ENCODE measurements around the gene PNPO.

The PNPO gene

DNA sequence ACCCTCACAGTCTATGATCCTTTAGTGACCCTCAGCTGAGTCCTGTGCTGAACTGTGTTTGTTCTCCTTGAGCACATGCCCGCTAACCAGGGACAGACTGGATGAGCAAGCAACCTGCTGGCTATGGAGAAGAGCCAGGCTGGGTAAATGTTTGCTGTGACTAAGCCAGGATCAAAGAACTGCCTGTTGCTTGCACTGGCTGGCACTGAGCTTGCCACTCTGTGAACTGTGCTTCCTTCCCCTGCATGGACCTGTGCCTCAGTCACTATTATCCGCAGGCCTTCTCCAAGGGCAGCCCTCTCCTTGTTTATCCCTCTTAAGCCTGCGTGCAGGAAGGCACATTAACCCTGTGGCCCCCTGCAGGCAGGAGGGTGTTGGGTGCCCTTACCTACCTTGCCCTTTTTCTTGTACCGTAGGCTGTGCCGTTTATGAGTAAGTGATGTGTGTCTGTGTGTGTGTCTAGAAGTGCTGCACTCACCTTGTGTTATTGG is 7.4 kb downstream of the PNPO start:
- H3K4me3 ChIP-seq (ENCODE audit: low read depth, low read length), result no peak overlapping the region

DNA sequence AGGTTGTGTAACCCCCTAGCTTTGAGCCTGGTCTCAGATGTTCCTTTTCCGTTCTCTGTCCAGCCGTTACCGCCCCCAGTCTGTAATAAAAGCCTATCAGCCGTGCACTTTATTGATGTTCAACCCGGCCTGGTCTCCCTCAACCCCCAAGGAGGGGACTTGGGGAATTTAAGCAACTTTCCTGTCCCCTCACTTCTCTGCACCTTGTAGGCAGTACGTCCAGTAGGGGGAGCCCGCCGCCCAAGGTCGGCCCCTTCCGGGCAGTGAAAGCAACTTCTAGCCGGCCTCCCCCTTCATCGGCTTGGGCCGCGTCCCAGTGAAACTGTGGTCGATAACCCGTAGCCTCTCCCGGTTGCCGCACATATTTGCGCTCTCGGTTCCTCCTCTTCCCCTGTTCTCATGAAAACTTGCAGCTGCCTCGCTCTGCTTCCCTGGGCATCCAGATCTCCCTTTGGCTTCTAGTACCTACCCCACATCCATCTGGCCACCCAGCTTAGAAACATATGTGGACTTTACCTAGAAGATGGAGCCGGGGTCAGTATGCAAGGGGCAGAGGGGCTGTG is 7.9 kb downstream of the PNPO start:
- no peak overlapping the region for H3K4me3 ChIP-seq (ENCODE audit: low read depth, low read length)

DNA sequence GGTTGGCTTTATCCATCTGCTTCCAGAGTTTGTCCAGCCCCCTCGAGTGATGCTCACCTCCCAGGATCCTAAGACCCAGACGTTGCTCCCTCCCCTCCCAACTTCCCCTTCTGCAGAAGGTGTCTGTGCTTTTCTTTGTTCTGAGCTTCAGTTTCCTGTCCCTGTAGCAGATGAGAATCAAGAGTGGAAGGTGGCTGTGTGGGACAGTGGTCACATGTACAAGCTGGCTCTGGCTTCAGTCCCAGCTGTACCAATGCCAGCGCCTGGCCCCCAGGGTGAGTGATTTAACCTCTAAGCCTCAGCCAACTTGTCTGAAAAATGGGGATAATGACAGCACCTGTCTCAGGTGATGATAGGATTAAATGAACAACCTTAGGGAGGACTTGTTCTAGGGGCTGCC is 8.6 kb downstream of the PNPO start:
- H3K4me3 ChIP-seq (ENCODE audit: low read depth, low read length), result no peak overlapping the region

DNA sequence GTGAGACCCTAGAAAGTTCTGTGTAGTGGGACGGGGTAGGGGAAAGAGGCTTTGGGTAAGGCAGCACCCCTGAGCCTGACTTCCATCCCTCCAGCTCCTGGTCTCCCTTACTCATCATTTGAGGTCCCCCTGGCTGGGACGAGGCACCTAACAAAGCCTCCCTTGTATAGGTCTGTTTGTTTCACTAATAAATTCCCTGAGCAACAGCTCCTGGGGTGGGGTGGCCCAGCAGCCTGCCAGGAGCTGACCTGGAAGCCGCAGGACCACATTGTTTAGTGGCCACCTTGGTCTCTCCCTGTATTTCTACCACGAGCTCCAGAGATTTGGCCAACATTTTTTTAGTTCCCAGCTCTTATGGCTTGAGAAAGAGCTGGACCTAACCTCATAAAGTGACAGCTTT is 9.1 kb downstream of the PNPO start:
- no peak overlapping the region for H3K4me3 ChIP-seq (ENCODE audit: low read depth, low read length)

DNA sequence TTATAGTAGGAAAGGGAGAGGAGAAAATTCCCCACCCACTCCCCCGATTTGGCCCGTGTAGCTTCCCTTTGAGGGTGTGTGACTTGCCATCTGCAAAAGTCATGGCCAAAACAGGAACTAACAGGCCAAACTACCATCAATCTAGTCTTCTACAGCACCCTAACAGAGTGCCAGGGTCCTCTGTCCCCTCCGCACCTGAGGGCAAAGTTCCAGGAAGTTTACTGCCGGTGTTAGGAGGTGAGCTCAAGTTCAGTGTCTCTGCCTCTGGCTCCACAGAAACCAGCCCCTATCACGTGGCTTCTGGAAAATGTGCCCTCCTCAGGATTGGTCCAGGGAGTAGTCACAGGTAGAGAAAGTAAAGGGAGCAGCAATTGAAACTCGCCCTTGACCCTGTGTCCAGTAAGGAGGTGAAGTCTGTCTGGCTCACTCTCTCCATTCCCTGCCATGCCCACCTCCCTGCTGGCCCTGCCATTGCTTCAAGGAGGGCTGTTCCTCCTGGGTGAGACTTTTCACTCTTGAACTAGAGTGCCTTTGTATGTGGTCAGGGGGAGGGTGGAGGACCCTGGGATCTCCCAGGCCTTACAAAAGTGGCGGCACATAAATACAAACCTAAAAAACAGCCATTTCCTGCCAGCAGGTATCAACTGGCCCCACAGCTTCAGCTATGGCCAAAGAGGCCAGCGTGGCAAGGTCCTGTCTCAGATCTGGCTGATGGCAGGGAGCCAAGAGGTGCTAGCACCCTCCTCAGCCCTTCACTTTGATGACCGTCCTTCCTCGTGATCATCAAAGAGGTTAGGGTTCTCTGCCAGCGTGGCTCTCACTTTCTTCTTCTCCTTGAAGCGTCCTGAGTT is 11.0 kb downstream of the PNPO start:
- H3K4me3 ChIP-seq (ENCODE audit: low read depth, low read length), result no peak overlapping the region

DNA sequence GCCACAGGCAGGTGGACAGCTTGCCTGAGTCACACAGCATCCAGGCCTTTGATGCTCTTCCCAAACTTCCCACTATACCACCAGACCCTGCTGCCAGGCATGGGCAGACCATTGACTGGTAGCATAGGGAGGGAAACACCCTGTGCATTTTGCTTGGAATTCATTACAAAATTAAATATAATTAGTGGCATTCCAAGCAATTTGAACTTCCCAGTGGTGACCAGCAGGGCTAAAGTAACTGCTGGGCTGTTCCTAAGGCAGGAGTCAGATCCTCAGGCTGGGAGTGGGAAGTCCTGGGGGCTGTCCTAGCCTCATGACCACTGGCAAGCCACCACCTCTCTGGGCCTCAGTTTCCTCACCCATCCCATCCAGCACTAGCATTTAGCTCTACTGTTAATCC is 12.5 kb downstream of the PNPO start:
- H3K4me3 ChIP-seq (ENCODE audit: low read depth, low read length), result no peak overlapping the region

DNA sequence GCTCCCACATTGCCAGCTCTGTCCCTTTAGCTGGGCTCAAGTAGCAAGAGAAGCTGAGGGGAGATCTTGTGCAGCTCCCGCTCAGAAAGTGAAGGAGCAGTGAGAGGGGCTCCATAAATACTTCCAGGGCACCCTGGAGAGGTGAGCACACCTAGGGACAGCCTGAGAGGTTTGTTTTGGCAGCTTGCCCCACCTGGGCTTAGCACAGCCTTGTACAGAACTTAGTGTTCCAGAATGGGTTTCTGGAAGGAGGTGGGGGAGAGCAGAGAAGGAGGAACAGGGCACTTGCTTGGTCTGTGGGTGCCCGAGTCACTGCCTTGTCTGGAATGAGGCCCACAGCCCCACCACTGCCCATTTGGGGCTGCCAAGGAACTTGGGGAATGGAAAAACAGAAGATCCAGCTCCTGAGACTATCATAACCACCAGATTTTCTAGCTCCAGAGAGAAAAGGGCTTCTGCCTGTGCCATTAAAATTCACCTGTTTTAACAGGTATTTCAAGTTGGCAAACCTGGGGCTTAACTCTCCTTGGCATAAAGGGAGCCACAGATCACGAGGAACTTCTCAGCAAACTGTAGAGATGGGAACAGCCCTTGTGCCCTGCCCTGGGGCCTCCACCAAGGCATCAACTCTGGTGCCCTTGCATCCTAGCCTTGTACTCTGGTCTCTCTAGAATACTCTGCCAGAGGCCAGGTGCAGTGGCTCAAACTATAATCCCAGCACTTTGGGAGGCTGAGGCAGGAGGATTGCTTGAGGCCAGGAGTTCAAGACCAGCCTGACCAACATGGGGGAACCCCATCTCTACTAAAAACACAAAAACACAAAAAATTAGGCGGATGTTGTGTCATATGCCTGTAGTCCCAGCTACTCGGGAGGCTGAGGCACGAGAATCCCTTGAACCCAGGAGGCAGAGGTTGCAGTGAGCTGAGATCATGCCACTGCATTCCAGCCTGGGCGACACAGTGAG is 14.4 kb downstream of the PNPO start:
- no peak overlapping the region for H3K4me3 ChIP-seq (ENCODE audit: low read depth, low read length)

DNA sequence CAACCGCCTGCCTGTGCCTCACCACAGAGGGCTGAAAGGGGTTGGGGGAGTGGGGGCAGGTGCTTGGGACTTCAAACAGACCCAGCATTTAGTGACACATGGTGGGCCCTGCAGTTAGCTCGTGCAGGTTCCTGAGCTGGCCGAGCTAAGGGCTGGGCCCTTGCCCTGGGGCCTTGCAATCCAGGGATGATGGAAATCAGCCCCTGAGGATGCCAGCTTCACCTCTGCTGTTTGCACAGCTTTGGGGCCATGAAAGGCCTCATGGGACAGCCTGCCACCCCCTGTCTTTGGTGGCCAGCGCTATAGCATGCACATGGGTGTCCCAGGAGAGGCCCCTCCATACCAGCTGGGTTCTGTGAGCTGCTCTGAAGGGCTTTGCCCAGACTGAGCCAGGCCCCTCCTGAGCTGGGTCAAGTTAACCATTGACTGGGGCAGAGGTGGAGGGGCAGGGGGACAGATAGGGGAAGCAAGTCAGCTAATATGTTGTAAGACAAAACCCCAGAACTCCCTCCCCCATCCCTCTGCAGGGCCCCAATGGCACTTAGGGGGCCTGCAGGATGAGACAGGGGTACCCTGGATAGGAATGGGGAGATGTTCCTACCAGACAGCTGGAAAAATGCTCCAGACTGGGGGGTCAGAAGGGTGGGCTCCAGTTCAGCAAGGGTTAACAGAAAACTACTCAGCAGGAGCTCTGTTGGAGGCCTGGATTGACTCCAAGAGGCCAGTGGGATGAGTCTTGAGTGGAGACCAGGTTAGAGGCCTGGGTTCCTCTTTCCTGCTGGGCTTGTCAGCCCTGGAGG is 15.6 kb downstream of the PNPO start:
- H3K4me3 ChIP-seq (ENCODE audit: low read depth, low read length), result no peak overlapping the region

DNA sequence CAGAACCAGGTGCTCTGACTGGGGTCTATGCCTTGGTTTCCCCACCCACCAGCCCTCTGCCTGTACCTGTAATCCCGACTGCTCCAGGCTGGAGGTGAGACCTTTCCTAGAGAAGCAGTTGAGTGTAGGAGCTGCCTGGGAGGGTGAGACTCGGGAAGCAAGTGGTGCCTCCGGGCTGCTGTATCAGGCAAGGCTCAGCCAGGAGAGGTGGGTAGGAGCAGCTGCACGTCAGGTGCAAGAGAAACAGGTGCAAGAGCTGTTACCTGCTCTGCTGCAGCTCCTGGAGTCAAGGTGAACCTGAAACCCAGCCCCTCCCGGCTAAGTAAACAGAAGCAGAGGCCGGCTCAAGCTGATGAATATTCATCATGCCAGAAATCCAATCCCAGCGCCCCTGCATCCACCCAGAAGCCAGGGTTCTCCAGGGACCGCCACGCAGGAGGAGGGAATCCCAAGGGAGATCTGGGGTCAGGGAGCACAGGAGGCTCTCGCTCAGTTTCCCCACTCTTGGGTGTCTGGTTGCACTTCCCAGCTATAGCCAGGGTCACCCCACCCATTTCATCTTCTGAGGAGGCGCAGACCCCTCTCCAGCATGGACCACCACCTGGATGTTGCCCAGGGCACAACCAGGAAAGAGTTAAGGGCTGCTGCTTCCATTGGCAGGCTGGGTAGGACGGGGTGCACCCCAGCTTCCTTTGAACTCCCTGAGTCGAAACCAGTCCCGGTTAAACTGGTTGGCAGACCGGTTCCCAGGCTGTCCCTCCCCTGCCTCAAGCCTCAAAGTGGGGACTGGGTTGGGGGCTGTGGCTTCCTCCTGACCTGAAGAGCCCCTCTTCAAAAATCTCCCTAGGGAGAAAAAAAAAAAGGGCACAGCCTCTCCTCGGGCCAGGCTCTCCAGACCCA is 16.5 kb downstream of the PNPO start, which contains the start of gene PRR15L:
Gene PRR15L, minus strand, starts transcription at position 293 of the 900 bp plus-strand sequence. CDS start 4,649 bp downstream, outside the sequence.
- no peak within 1 kb of the TSS for H3K4me3 ChIP-seq (ENCODE audit: low read depth, low read length)

DNA sequence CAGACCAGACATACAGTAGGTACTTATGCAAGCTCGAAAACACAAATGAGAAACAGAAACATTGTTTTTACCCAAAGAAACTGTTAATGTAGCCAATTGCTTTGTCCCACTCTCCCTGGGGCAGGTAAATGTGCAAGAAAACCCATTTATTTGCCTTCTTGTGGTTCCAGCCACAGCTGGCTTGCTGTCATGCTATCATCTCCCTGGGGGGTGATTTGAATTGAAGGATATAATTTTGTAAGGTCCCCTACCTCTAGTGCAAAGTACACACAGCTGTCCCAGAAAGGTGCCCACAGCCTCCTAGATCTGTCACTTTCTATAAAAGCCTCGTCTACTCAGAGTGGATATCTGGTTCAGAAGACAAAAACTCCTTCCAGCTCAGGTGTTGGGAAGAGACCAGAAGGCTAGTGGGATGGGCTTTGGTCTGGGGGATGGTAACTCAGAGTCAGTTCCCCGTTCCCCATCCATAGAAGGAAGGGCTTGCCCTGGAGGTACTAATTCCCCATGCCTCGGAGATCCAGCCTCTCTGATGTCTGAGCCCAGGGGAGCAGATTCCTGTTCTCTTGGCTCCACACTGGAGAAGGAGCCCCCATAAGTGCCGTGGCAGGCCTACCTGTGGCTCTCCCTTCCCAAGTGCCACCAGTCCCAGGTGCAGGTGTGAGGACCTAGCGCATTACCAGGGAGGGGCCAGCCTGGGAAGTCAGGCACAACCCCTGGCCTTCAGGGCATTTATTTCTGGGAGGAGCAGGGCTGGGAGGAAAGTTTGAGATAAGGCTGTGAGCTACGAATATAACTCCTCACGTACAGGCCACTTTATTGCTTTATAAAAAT is 18.7 kb downstream of the PNPO start:
- no peak overlapping the region for H3K4me3 ChIP-seq (ENCODE audit: low read depth, low read length)

DNA sequence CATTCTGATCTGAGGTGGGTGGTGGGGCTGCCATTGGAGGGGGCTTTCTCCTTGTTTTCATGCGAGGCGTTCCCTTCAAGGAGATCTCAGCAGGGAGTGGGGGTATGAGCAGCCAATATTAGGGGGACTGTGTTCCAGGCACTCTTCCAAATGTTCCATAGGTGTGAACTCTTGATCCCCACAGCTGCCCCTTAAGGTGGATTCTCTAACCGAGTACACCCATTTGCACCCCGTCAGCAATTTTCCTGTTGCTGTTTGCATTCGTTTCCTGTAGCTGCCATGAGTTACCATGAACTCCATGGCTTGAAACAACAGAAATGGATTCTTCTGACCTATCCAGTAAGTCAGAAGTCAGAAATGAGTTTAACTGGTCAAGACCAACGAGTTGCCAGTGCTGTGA is 20.0 kb downstream of the PNPO start:
- no peak overlapping the region for H3K4me3 ChIP-seq (ENCODE audit: low read depth, low read length)

DNA sequence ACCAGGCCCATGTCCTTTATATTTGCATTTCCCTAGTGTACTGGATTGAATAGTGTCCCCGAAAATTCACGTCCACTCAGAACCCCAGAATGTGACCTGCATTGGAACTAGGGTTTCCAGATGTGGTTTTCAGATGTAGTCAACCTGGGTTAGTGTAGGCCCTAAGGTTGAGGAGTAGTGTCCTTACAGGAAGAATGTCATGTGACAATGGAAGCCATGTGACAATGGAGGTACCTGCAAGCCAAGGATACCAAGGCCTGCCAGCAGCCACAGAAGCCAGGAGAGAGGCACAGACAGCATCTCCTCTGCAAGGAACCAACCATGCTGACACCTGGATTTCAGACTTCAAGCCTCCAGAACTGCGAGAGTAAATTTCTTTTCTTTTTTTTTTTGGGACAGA is 21.5 kb downstream of the PNPO start:
- H3K4me3 ChIP-seq (ENCODE audit: low read depth, low read length), result no peak overlapping the region

DNA sequence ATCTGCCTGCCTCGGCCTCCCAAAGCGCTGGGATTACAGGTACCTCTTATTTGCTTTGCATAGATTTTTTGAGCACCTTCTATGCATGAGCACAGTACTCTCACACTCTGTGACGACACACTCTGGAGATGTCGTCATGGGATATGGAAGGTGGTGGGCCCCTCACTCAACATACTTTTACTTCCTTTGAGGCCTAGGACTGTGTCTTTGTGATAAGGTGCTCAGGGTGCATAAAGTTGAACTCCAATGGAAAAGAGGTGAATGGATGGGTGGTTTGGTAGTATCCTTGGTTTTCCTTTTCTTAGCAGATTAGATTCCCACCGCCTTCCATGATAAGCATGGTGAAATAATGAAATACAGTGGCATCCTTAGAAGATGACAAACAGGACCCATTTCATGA is 23.5 kb downstream of the PNPO start:
- H3K4me3 ChIP-seq (ENCODE audit: low read depth, low read length), result no peak overlapping the region

DNA sequence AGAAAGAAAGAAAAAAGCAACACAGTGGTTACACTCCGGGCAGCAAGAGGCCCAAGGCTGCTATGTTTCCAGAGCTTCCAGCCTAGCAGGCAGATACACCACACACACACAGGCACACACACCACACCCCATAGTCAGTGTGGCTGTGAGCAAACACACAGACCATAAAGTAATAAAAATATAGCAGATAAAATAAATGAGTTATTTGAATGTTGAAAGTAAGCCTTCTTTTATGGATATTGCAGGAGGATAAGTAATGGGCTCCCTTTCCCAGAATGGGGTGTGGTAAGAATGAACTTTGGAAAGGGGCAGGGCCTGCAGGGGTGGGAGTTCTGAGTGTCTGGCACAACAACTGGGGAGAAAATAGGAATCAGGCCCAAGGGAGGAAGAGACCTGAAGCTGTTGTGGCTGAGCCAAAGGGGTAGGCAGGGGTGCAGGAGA is 24.7 kb downstream of the PNPO start:
- no peak overlapping the region for H3K4me3 ChIP-seq (ENCODE audit: low read depth, low read length)

DNA sequence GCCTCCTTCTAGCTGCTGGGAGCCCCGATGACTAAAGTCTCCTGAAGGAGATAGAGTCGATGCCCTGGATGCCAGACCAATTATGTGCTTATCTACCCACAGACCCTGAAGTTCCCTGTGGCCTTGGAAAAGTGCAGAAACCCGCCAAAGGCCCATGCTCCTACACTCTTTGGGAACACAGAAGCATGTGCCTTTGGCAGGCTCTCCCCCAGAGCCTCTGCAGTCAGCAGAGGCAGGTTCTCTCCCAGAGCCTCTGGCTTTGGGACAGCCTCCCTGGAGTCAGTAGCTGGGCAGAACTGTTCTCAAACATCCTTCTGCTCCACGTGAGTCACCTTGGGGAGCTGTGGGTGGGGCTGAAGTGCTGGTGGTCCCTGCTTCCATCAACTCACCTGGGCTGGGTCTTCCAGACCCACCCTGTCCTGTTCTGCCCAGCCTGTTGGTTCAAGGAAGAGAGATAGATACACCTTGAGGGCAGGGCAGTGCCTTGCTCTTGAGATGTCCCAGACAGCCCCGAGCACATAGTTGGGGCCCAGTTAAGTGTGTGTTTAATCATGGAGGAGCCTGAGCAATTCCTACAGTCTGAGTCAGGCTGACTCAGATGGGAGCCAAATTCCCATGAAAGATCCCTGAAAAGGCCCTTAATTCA is 26.4 kb downstream of the PNPO start:
- no peak overlapping the region for H3K4me3 ChIP-seq (ENCODE audit: low read depth, low read length)

DNA sequence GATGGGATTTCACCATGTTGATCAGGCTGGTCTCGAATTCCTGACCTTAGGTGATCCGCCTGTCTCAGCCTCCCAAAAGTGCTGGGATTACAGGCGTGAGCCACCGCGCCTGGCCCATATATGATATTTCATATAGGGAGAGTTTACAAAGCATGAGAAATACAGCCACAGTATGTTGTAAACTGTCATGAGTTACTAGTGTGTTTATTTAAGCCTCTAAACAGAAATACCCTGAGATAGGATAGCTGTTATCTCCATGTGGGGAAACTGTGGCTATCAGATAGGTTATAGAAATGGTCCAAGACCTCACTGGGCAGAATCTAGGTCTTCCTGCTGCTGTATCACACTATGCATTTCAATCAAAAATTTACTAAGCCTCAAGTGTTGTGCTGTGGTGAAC is 27.5 kb downstream of the PNPO start:
- H3K4me3 ChIP-seq (ENCODE audit: low read depth, low read length), result no peak overlapping the region

DNA sequence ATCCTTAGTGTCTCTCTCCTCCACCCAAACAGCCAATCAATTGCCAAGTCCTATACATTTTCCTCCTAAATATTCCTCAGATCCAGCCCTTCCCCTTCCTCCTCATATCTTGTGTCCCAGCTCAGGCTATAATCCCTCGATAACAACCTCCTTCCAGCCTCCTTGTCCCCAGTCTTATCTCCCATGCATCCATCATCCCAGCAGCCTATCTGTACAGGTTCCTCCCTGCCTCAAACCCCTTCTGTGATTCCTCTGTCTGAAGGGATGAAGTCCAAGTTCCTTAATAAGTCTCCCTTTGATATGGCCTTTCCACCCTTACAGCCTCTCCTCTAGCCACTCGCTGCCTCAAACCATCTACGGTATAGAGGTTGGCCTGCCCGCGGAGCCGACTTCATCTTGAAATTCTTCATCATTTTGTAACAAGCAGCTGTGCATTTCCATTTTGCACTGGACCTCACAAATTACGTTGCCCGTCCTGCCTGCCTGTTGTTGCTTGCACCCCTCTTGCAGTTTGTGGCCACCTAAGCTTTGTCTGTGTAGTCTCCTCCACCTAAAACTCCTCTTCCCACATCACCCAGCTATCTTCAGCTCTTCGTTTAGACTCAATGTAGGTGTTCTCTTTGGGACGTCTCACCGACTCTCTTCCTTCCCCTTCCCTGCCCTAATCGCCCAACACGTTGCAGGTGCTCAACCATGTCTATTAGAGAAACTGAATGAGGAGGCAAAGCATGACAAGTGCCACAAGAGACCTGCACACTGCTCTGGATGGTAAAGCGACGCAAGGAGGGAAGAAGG is 28.8 kb downstream of the PNPO start:
- no peak overlapping the region for H3K4me3 ChIP-seq (ENCODE audit: low read depth, low read length)

All from iPS-11a (cell line).